ENCODE results near the gene CASQ2.

GRCh38 chr1:115771847-115772457 lies 3.4 kb upstream of the CASQ2 start:
- peak; percentile 50 for TF ChIP-seq CTCF (IDR thresholded peaks at IDR 0.05; ENCODE audit: low read length)
- no peak for TF ChIP-seq EZH2phosphoT487 (IDR thresholded peaks at IDR 0.05; ENCODE audit: low read length)
- TF ChIP-seq EZH2 (optimal IDR thresholded peaks at IDR 0.05; ENCODE audit: low read depth, low read length): no peak

Measured in MM.1S (cell line).